HG03571 (cell line): Measurements from ENCODE around the gene FBRSL1.
"Not testable (repeated sequence)": the region's sequence is repeated elsewhere in the genome, so short reads cannot be mapped to it uniquely, and the experiment has no call there.

ENCODE experiments used
- ATAC-seq: cut with Tn5 transposase; IDR thresholded peaks from one replicate; pipeline ENCODE4 v1.9.1; 2021; ENCODE audit not compliant: unreplicated experiment

FBRSL1 gene

GRCh38 chr12:132522592-132523380, 32.8 kb downstream of the FBRSL1 start:
- ATAC-seq, result no peak

GRCh38 chr12:132523576-132524331, 33.8 kb downstream of the FBRSL1 start:
- no peak for ATAC-seq

GRCh38 chr12:132524405-132524804, 34.5 kb downstream of the FBRSL1 start:
- no peak for ATAC-seq

- ATAC-seq, result no peak
Measured at GRCh38 chr12:132525011-132525832, 35.3 kb downstream of the FBRSL1 start.

DNA sequence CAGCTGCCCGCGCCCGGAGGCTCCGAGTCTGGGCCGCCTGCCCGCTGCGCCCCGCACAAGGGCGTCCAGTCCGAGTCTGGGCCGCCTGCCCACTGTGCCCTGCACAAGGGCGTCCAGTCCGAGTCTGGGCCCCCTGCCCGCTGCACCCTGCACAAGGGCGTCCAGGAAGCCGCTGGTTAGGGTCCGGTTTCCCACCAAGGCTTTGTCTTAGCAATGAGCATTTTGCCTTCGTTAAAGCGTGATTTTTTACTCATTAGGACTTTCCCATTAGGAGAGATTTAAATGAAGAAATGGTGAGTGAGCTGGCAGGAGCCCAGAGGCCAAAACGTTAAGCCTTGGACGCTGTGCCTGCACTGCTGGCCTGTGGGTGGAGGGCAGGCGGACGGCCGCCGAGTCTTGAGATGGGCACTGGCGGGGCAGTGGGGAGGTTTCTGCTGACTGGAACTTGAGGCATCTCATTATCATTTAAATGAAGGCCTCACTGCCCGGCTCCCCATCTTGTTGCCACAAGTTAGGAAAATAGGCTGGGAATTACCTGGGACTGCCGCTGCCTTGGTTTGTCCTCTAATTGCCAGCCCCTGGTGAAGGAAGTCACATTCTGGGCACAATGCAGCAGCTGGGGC, 36.0 kb downstream of the FBRSL1 start:
- no peak for ATAC-seq

- no peak for ATAC-seq
Measured at GRCh38 chr12:132527186-132527882, 37.4 kb downstream of the FBRSL1 start.

- no peak for ATAC-seq
Measured at GRCh38 chr12:132527883-132528264, 37.9 kb downstream of the FBRSL1 start.

DNA sequence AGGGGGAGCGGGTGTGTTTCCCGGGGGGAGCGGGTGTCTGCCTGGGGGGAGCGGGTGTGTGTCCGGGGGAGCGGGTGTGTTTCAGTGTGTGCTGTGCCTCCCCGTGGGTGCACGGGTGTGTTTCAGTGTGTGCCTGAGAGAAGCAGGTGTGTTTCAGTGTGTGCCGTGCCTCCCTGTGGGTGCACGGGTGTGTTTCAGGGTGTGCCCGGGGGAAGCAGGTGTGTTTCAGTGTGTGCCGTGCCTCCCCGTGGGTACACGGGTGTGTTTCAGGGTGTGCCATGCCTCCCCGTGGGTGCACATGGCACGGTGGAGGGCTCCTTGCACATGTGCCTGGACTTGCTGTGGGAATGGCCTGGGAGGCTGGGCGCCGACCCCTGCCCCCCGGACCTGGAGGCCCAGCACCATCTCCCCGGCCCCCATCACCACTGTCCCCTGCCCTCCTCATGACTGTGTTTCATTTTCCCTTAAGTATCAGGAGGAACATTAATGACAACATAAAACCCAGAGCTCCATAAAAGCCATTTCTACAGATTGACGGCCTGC, 38.7 kb downstream of the FBRSL1 start:
- ATAC-seq, result no peak

DNA sequence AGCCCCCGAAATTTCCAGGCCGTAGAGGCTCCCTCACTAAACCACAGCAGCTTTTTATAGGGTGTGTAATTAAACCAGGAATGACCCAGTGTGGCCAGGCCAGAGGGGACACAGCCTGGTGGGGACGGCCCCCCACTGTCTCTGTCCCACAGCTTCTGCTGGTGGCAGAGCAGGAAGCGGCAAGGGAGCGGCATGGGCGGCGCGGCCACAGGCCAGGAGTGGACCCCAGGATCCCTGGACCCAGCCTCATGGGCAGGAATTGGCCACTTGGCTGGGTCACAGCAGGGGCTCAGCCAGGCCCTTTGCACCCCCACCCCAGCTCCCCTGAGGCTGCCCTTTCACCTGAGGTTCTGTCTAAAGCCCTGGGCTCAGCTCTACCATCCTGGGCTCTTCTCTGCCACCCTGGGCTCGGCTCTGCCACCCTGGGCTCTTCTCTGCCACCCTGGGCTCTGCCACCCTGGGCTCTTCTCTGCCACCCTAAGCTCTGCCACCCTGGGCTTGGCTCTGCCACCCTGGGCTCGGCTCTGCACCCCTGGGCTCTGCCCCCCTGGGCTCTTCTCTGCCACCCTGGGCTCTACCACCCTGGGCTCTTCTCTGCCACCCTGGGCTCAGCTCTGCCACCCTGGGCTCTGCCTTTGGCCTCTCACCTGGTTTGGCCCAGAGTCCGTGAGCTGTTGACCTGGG, 39.3 kb downstream of the FBRSL1 start:
- ATAC-seq, result no peak

GRCh38 chr12:132529906-132530305, 40.0 kb downstream of the FBRSL1 start:
- ATAC-seq, result no peak

DNA sequence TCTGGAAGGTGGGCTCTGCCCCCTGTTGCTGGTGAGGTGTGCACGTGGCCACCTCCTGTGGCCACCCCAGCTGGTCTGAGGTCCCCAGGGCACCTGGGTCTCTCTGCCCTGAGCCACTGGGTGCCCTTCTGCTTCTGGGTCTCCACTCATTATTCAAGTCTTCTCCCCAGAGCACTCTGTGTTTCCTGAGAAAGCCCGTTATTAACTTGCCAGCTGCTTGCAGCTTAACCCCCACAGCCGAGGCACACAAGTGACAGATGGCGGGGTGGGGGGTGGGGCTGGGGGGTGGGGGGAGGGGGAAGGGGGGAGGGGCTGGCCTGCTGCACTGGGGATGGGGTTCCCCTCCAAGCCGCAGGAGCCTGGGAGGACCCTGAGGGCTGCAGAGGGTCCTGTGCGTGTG, 40.5 kb downstream of the FBRSL1 start:
- no peak for ATAC-seq

- no peak for ATAC-seq
Measured at GRCh38 chr12:132530851-132531250, 40.9 kb downstream of the FBRSL1 start.

DNA sequence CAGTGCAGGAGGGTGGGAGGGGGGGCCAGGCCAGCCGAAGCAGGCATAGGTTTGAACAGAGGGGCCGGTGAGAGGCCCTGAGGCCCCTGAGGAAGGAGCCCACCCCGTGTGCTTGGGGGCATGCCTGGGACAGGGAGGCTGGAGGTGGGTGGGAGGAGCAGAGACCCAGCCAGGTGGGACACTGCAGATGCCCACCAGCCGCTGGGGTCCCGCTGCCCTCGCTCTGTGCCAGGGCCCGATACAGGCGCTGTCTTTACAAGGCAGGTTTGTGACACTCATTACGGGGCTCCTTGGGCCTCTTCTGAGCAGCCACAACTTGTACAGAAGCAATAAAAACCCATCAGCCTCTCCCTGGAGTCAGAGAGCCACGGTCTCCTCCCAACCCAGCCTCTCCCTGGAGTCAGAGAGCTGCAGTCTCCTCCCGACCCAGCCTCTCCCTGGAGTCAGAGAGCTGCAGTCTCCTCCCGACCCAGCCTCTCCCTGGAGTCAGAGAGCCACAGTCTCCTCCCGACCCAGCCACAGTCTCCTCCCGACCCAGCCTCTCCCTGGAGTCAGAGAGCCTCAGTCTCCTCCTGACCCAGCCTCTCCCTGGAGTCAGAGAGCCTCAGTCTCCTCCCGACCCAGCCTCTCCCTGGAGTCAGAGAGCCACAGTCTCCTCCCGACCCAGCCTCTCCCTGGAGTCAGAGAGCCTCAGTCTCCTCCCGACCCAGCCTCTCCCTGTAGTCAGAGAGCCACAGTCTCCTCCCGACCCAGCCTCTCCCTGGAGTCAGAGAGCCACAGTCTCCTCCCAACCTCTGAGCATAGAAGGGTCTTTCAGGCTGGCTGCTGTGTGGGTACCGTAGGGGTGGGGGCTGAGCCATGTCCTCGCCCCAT, 43.0 kb downstream of the FBRSL1 start:
- ATAC-seq, result not testable (repeated sequence)

- ATAC-seq, result no peak
Measured at GRCh38 chr12:132533584-132533958, 43.6 kb downstream of the FBRSL1 start.

DNA sequence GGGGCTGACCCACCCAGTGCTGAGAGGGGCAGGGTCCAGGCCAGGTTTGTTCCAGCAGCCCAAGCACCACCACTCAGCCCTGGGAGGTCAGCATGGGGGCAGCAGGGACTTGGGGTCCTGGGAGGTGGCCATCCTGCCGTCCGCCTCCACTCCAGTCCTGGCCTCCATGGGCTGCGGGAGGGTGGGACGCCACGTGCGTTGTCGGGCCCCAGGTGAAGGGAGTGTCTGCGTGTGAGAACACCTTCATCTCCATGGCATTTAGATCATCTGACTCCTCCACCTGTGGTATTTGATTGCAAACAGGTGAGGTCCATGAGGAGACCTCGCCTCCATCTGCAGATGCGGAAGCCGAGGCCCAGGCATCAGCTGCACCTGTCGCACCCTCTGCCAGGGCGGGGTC, 44.1 kb downstream of the FBRSL1 start:
- no peak for ATAC-seq

GRCh38 chr12:132535019-132535418, 45.1 kb downstream of the FBRSL1 start:
- ATAC-seq, result no peak

GRCh38 chr12:132536102-132536876, 46.3 kb downstream of the FBRSL1 start:
- ATAC-seq, result no peak

- no peak for ATAC-seq
Measured at GRCh38 chr12:132537049-132537448, 47.1 kb downstream of the FBRSL1 start.
